OCI-LY1 (cell line): ENCODE results near the gene VCL.

Experiments used
- H2AFZ ChIP-seq: fragments of 200-600 bp; sonication (generic), shearing (Covaris generic); 2 replicates; pipeline ENCODE4 v1.6.0; 2014; ENCODE audit warnings: antibody characterized with exemption, mild to moderate bottlenecking, low read length
- H3F3A ChIP-seq: fragments of 200-600 bp; sonication (generic), shearing (Covaris generic); 2 replicates; pipeline ENCODE4 v1.6.0; 2014; ENCODE audit warnings: mild to moderate bottlenecking, antibody characterized with exemption, low read length, moderate library complexity; ENCODE audit not compliant: insufficient read depth
- H3K27ac ChIP-seq: fragments of 200-600 bp; sonication (generic); 2 replicates; pipeline ENCODE4 v1.5.1; 2014; ENCODE audit warnings: low read length, mixed run types, mild to moderate bottlenecking, low read depth; ENCODE audit not compliant: poor library complexity, severe bottlenecking
- H3K27me3 ChIP-seq: fragments of 200-600 bp; sonication (generic); 2 replicates; pipeline ENCODE4 v1.6.0; 2014; ENCODE audit warnings: antibody characterized with exemption, mild to moderate bottlenecking, low read length, moderate library complexity; ENCODE audit not compliant: insufficient read depth
- H3K36me3 ChIP-seq: fragments of 200-600 bp; sonication (generic); 2 replicates; pipeline ENCODE4 v1.6.1; 2014; ENCODE audit warnings: mild to moderate bottlenecking, antibody characterized with exemption, low read length, moderate library complexity, mixed read lengths; ENCODE audit not compliant: insufficient read depth
- H3K4me1 ChIP-seq: fragments of 200-600 bp; sonication (generic); 2 replicates; pipeline ENCODE4 v1.5.1; 2014; ENCODE audit warnings: mild to moderate bottlenecking, low read length, moderate library complexity; ENCODE audit not compliant: insufficient read depth, severe bottlenecking
- H3K4me2 ChIP-seq: fragments of 200-600 bp; sonication (generic), shearing (Covaris generic); 2 replicates; pipeline ENCODE4 v1.6.1; 2014; ENCODE audit warnings: low read length
- H3K4me3 ChIP-seq: fragments of 200-600 bp; sonication (generic); 2 replicates; pipeline ENCODE4 v1.5.1; 2014; ENCODE audit warnings: low read length, low read depth, mild to moderate bottlenecking, mixed read lengths; ENCODE audit not compliant: poor library complexity, severe bottlenecking
- H3K79me2 ChIP-seq: fragments of 200-600 bp; shearing (Covaris generic); 2 replicates; pipeline ENCODE4 v1.6.1; 2016; ENCODE audit warnings: mixed run types, low read length, mixed read lengths; ENCODE audit not compliant: insufficient read depth
- H3K9ac ChIP-seq: fragments of 200-600 bp; sonication (generic), shearing (Covaris generic); 2 replicates; pipeline ENCODE4 v1.6.1; 2014; ENCODE audit warnings: mild to moderate bottlenecking, low read length, mixed read lengths
- H3K9me2 ChIP-seq: fragments of 200-600 bp; sonication (generic), shearing (Covaris generic); 2 replicates; pipeline ENCODE4 v1.6.1; 2014; ENCODE audit warnings: low read depth, mild to moderate bottlenecking, low read length, mixed read lengths
- H3K9me3 ChIP-seq: fragments of 200-600 bp; shearing (Covaris generic); 2 replicates; pipeline ENCODE4 v1.6.1; 2014; ENCODE audit warnings: low read length, mixed read lengths
- H4K20me1 ChIP-seq: fragments of 200-600 bp; sonication (generic), shearing (Covaris generic); 2 replicates; pipeline ENCODE4 v1.6.0; 2016; ENCODE audit warnings: mild to moderate bottlenecking, low read length; ENCODE audit not compliant: insufficient read depth
- CTCF ChIP-seq: fragments of 200-600 bp; sonication (generic), shearing (Covaris generic); IDR thresholded peaks from 2 replicates; pipeline ENCODE4 v1.5.1; 2017; ENCODE audit warnings: mild to moderate bottlenecking, antibody characterized with exemption, low read length, moderate library complexity, mixed read lengths
- EZH2 ChIP-seq: fragments of 200-600 bp; sonication (generic), shearing (Covaris generic); IDR thresholded peaks from 2 replicates; pipeline ENCODE4 v1.8.0; 2017; ENCODE audit warnings: borderline replicate concordance, mixed run types, mild to moderate bottlenecking, antibody characterized with exemption, low read length, moderate library complexity, mixed read lengths

Gene VCL

GRCh38 chr10:74052994-74053393 is 55.1 kb downstream of the VCL start:
- Histone ChIP-seq H3K27me3 (no peaks in the 10 kb centered on the region), H3K4me2 (no peak overlapping the region), H3K9ac (no peak overlapping the region), H3K9me2 (no peaks in the 10 kb centered on the region), H3F3A (no peaks in the 10 kb centered on the region), H3K36me3 (no peaks in the 10 kb centered on the region), H3K79me2 (no peaks in the 10 kb centered on the region), H3K4me3 (no peak overlapping the region), H3K27ac (no peak overlapping the region), H3K4me1 (peaks cover 5% of the 10 kb centered on the region), H4K20me1 (no peaks in the 10 kb centered on the region), H2AFZ (no peak overlapping the region), H3K9me3 (no peaks in the 10 kb centered on the region)
- TF ChIP-seq EZH2 (no peak), CTCF (no peak)

DNA sequence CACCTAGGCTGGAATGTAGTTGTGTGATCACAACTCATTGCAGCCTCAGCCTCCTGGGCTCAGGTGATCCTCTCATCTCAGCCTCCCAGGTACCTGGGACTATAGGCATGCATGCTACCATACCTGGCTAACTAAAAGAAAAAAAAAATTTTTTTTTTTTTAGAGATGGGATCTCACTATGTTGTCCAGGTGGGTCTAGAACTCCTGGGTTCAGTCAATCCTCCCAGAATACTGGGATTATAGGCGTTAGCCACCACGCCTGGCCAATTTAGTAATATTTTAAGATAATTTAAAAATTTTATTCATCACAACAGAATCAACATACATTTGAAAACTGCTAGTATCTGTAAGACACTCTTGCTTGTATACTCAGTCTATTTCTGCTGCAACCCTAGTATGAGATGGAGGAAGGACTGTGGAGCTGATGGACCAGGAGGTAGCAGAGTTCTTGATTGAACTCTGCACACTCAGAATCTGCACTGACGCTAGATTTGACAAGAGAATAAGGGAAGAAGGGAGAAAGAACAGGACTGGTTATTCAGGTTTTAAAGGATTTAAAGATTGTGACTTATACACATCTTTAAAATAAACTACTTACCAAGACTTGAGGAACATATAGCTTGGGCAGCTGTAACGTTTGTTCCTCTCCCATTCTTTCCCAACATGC is 57.6 kb downstream of the VCL start:
- H3K9me3 ChIP-seq, result no peaks in the 10 kb centered on the region
- H3K4me3 ChIP-seq, result no peak overlapping the region
- H2AFZ ChIP-seq, result no peak overlapping the region
- H3K4me2 ChIP-seq, result no peak overlapping the region
- no peaks in the 10 kb centered on the region for H4K20me1 ChIP-seq
- H3K27ac ChIP-seq, result no peak overlapping the region
- no peaks in the 10 kb centered on the region for H3K36me3 ChIP-seq
- H3K27me3 ChIP-seq, result no peaks in the 10 kb centered on the region
- no peak overlapping the region for H3K9ac ChIP-seq
- TF ChIP-seq EZH2, result no peak
- no peak for TF ChIP-seq CTCF
- H3K9me2 ChIP-seq, result no peaks in the 10 kb centered on the region
- H3K79me2 ChIP-seq, result no peaks in the 10 kb centered on the region
- peaks cover 11% of the 10 kb centered on the region for H3K4me1 ChIP-seq
- H3F3A ChIP-seq, result no peaks in the 10 kb centered on the region

GRCh38 chr10:74056050-74056818 is 58.3 kb downstream of the VCL start:
- Histone ChIP-seq H3K9me2 (no peaks in the 10 kb centered on the region), H3K27ac (no peak overlapping the region), H3K4me3 (no peak overlapping the region), H3F3A (no peaks in the 10 kb centered on the region), H4K20me1 (no peaks in the 10 kb centered on the region), H3K9me3 (no peaks in the 10 kb centered on the region), H2AFZ (no peak overlapping the region), H3K27me3 (no peaks in the 10 kb centered on the region), H3K79me2 (no peaks in the 10 kb centered on the region), H3K4me1 (peaks cover 11% of the 10 kb centered on the region), H3K4me2 (no peak overlapping the region), H3K9ac (no peak overlapping the region), H3K36me3 (no peaks in the 10 kb centered on the region)
- no peak for TF ChIP-seq CTCF
- no peak for TF ChIP-seq EZH2
